Measurements from ENCODE around the gene FAM53A.

The FAM53A gene

DNA sequence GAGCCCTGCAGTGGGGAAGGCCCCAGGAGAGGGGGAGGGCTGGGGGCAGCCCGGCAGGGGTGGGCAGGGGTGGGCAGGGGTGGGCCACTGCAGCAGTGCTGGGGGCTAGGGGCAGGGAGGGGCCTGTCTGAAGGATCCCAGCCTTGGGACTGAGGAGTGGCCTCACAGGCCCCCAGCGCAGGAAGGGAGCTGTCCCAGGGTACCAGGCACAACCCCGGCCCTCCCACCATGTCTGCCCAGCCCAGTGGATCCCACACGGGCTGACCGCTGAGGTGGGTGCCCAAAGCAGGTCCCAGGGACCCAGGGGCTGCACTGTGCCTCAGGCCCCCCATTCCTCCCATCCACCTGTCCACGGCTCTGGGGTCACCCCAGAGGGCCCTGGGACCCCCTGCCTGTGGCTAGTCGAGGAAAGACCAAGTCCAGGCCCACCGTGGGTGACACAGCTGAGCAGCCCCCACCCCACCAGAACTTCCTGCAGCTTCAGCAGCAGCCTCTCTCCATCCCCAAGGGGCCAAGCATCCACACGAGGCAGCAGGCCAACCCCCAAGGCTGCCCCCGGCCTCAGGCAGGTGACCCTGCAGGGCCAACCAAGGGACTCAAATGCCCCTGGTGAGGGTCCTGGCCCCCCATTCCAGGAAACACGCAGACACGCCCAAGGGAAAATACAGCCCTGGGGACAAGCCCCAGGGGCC is 46.4 kb downstream of the FAM53A start:
- DNase-seq, result no peak

DNA sequence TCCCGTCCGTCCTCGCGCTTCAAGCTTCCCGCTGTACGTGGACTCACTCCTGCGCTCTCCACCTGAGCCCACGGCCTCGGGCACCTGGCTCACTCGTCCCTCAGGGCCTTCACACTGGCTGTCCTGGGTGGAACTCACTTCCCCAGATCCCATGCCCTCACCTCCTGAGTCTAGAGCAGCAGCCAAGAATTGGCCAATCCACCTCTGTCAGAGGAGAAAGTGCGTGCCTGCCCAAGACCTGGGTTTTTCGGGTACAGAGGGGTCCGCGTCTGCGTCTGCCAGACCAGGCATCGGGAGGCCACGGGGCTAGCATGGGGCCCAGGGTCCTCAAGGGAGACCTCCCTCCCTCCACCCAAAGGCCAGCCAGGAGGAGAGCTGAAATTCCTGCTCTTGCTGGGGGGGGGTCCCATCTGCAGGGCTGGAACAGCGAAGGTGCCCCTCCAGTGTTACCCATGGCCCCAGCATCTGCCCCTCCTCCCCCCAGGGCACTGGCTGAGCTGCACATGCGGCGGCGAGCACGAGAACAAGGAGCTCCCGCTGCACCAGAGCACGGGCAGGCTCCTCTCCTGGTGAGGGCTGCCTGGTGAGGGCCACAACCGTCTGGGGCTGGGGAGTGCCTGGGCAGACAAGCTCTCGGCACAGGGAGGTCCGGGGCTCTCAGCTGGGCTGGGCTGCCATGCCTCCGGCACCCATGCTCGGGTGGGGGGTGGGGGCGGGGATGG is 47.5 kb downstream of the FAM53A start:
- no peak for DNase-seq

DNA sequence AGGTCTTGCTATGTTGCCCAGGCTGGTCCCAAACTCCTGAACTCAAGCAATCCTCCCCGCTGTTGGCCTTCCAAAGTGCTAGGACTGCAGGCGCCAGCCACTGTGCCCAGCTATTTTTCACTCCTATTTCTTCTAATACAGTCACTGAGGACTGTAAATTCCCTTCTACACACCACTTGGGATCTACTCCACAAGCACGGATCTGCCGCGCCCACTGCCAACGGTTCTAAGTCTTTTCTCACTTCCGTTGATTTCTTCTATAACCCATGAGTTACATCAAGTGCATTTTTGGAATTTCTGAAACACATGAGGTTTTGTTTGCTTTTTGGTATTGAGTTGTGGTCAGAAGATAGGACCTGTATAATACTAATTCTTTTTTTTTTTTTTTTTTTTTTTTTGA is 48.6 kb downstream of the FAM53A start:
- DNase-seq, result no peak

DNA sequence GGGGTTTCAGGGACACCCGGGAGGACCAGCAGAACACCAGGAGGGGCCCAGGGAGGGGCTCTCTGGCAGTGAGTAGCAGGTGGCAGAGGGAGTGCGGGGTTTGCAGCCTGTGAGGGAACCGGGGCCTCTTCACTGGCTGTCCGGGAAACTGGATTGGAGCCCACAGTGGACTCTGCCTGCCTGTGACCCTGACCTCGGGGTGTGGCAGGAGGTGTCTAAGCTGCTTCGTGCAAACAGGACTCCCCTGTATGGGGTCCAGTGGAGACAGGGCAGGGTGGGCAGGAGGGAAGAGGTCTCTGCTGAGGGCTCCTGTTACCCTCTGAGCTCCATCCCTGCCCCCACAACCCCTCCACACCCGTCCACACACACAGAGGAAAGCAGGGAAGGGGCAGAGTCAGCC is 50.1 kb downstream of the FAM53A start:
- no peak for DNase-seq

DNA sequence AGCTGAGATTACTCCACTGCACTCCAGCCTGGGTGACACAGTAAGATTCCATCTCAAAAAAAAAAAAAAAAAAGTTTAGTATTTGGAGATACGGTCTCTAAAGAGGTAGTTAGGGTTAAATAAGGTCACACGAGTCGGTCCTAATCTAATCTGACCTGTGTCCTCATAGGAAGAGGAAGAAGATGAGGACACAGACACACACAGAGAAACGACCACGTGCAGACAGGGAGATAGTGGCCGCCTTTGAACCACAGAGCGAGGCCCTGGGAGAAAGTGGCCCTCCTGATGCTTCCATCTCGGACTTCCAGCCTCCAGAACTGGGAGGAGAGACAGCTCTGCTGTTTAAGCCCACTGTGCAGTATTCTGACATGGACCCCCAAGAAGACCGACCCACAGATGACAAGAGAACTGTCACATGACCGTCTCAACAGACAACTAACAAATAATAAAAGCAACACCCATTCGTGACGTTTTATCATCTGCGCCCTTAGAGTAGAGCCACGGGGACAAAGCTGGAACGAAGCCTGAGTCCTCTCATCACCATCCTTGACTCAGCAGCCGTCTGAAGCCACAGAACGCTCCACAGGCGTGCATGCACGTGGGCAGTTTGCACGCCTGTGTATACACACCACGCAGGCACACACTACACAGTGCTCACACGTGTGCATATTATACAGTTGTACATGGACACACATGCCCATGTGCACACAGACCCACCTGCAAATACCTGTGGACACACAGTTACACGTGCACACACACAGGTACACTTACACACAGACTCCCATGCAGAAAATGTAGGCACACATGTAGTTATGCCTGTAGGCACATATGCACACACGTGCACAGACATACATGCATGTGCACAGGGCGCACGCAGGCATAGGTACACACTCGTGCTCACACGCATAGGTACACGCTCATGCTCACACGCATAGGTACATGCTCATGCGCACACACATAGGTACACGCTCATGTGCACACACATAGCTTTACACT is 51.7 kb downstream of the FAM53A start:
- no peak for DNase-seq

DNA sequence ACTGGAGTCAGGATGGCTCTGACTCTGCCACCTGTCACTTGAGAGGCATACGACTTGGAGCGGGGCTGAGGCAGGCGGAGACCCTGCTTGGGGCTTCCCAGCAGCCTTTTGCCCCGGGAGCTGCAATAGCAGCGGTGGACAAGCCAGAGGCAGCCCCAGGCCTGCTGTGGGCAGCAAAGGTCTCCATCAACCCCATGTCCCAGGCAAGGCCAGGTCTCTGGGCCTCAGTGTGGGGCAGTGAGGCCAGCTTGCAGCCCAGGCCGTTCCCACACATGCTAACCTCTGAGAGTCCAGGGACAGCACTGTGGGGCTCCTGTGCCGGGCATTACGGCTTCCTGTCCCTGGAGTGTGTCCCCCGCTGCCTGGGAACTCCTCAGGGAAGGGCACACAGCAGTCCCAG is 53.0 kb downstream of the FAM53A start:
- no peak for DNase-seq

DNA sequence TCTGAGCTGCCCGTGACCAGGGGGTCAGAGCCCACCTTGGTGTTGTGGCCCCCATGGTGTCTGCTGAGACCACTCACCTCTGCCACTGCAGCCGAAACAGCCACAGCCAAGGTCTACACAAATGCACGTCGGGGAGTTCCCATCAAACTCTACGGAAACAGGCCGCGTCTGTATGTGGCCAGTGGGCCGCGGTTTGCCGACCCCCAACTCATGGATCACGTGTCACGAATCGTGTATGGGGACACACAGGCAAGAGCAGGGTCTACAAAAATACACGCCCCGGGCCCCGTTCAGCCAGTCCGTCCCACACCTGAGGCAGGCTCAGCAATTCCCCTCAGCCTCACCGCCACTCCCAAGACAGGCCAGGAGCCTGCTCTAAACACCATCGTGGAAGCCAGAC is 53.8 kb downstream of the FAM53A start:
- DNase-seq, result no peak

DNA sequence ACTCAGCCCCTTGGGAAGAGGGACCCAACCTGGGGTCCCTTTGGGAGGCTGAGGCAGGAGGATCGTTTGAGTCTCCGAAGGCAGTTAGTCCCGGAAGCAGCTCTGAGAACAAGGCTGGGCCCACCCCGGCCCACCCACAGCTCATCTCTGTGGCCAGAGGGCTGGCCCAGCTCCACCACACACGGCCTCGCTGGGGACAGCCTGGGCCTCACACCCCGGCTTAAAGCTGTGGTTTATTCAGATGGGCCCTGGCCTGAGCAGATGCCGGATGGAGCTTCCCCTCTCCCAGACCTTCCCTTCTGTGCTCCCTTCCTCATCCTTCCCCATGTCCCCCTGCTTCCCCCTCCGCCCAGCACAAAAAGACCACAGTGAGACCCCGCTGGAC is 54.4 kb downstream of the FAM53A start:
- no peak for DNase-seq

DNA sequence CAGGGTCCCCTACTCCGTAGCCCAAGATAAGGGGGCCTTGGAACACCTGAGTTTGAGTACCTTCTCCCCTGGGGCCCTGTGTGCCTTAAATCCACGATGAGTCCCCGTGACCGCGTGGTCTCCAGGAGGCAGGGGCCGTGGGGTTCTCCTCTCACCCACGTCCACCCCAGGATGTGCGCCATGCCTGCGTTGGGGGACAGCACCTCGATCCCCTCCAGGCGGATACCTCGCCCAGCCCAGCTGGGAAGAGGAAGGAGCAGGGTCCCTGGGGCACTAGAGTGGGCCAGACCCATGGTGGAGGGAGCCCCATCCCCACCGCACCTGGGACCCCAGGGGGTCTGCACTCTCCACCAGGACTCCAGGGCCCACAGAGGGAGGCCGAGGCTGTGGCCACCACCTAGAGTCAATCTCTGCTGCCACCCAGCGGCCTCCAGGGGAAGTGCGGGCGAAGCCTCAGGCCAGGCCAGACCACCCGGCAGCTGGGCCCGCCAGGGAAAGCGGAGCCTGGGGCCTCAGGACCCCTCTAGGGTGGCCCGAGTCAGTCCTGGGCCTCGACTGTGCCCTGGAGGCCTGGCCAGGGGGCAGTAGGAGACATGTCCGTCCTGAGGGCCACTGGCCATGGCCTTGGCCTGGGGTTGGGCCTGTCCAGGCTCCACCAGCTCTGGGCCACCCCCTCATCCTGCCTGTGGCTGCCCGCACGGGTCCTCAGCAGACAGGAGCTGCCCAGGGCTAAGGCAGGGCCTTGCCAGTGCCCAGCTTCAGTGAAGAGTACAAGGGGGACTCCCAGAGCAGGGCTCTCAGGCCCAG is 55.0 kb downstream of the FAM53A start:
- DNase-seq, result peak; percentile 97

DNA sequence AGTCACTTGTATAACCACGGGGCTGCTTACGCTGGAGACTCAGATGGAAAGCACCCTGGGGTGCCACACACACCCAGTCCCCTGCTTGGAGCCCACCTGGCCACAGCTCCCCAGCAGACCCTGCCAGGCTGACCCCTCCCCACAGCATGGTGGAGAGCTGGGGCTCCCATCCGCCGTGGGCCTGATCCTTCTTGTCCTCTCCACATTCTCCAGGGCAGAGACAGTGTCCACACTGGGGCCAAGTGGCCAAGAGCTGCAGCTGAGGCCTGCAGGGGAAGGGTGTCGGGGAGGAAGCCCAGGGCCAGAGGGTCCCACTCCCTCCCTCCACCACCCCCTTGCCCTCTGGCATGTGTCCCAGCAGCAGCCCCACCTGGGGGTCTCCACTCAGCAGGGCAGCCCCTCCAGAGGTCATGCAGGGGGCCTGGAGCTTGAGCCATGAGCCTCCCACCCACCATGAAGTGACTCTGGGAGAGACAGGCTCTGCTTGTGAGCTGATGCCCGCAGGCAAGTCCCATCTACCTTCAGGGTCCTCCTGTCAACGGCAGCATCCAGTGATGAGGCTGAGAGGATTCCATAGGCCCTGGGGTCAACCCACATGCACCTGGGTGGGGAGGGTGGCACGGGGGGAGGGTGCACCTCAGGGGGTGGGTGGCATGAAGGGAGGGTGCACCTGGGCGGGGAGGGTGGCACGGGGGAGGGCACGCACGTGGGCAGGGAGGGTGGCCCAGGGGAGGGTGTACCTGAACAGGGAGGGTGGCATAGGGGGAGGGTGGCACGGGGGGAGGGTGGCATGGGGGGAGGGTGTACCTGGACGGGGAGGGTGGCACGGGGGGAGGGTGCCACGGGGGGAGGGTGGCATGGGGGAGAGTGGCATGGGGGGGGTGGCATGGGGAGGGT is 56.4 kb downstream of the FAM53A start:
- DNase-seq, result no peak

DNA sequence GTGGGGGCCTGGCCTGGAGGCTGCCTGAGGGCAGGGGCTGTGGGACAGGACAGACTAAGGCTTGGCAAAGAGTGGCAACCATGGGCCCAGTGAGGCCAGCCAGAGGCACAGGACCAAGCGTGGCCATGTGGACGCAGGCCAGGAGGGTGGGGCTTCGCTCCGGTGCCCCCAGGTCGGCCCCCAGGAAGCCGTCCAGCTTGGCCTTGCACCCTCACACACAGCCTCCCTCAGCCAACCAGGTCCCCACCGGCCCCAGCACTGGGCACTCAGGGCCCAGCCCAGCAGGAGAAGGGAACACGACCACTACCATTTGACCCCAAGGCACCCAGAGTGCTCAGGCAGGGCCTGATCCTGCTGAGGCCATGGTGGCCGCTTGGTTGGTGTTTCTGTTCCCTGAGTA is 57.2 kb downstream of the FAM53A start:
- DNase-seq, result no peak

DNA sequence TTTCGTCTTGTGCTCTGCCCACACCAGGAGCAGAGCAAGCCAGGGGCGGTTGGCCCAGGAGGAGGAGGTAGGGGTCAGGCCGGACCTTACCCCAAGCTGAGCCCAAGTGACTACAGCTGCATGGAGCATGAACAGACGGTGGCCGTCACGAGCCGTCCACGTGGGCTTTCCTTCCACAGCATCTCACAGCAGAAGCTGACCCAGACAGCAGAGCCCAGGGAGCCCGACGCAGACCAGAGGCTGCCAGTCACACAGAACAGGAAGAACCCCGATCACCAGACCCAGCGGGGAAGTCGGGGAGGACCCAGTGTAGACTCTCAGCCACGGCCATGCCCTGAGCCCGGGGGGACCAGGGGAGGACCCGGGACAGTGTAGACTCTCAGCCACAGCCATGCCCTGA is 58.0 kb downstream of the FAM53A start:
- no peak for DNase-seq

DNA sequence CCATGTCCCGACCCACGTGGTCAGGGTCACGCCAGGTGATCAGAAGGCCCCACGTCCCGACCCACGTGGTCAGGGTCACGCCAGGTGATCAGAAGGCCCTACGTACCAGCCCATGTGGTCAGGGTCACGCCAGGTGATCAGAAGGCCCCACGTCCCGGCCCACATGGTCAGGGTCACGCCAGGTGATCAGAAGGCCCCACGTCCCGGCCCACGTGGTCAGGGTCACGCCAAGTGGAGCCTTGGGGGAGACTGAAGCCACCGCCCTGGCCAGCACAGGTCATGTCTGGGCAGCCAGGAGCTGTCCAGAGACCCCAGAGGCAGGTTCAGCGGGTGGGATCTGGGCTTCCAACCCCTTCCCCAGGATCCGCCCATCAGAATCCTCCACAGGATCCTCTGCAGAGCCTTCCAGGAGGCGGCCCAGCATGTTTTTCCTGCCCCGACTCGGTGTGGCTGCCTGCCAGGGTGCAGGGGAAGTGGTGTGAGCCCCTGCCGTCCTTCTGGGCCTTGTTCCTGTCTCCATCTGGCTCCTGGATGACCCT is 58.4 kb downstream of the FAM53A start:
- no peak for DNase-seq

DNA sequence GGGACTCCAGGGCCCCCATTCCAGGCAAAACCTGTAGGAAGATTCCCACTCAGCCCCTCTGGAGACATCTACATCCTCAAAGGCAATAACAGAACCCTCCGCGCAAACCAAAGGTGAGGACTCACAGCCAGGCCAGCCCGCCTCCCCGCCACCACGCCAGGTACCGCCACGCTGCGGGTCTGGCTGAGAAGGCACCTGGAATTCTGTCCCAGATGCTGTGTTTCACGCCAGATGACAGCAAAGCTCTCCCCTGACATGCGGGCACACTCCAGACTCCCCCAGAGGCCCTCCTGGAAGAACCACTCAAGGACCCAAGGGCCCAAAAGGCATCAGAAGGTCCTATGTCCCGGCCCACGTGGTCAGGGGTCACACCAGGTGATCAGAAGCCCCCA is 59.6 kb downstream of the FAM53A start:
- DNase-seq, result no peak

DNA sequence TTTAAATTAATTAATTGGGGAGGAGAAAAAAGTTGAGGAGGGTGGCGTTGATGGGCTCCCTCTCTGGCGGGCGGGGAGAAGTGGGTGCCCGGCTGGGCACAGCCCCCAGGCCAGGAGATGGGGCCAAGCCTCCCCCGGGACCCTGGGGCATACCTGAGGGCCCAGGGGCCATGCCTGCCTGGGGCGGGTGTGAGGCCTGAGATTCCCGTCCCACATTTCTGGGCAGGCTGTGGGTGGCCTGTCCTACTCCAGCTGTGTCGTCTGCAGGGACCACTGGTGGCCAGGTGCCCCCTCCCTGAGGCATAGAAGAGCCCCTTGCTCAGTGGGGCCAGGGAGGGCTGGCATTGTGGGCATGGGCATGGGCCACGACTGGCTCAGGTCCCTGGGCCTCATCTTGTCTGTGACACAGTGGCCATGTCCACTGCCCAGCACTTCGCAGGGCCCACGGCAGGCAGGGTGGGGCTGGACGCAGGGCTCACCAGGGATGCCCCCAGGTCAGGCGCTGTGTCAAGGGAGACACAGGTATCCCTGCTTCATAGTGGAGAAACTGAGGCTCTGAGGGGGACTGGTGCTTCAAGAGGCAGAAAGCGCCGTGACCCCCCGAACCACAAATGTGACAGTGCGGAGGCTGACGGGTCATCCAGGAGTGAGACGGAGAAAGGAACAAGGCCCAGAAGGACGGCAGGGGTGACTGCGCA is 60.1 kb downstream of the FAM53A start:
- DNase-seq, result no peak

DNA sequence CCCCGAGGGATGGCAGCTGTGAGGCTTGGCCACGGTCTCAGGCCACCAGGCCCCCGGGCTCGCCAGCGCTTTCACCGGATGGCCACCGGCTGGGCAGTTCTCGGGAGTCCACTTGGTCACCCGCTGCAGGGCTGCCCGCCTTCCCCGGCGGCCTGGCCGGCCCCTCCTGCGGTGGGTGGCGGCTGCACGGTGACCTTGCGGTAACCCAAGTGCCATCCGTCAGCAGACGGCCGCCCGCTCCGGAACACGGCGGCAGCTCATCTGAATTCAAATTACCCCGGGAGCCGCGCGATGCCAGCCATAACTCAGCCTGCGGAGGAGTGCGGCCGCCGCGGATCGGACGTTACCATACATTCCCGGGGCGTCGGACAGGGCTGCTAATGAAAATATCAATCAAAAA is 60.7 kb downstream of the FAM53A start:
- DNase-seq, result no peak

DNA sequence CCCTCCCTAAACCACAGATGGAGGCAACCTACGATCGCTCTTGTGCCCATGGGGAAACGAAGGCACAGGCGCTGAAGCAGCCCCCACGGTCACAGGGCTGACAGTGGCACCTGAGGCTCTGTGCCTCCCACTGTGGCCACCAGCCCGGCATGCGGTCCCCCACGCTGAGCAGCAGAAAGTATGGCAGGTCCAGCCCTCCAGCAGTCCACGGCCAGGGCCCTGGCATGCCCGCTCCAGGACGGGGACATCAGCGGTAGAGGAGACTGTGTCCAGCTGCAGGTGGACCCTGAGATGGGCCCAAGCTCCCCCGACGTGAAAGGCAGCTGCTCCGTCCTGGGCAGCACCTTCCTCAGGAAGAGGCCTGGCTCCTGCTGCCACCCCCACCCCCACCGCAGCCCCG is 61.2 kb downstream of the FAM53A start:
- no peak for DNase-seq

DNA sequence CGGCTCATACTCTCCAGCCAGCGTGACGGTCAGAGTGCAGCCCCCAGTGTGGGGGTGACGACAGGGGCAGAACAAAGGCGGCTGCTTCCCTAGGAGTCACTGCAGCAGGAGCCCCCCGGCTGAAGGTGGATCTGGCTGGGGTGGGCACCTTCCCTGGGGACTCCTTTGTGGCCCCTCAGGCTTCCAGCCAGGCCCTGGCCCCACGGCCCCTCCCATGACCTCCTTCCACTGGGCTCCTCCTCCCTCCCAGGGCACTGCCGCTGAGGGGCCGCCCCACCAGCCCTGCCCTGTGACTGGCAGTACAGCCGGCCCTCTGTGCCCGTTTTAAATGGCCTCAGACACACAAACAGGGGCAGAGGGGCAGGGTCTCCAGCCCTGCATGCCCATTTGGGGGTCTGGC is 61.9 kb downstream of the FAM53A start:
- DNase-seq, result no peak

DNA sequence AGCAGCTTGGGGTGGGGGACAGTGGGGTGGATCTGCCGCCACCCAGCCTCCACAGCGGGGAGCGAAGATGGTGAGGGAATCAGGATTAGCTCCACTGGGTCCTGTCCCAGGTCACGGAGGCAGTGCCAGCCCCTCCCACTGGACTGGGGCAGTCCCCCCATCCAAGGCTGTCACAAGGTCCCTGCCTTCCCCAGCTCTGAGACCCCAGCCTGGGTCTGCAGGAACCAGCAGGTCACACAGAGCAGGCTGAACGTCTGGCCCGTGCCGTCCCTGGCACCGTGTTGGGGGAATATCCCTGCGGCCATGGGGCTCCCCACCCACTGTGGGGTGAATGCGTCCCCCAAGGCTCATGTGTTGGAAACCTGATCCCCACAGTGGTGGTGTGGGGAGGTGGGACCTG is 62.6 kb downstream of the FAM53A start:
- DNase-seq, result no peak

DNA sequence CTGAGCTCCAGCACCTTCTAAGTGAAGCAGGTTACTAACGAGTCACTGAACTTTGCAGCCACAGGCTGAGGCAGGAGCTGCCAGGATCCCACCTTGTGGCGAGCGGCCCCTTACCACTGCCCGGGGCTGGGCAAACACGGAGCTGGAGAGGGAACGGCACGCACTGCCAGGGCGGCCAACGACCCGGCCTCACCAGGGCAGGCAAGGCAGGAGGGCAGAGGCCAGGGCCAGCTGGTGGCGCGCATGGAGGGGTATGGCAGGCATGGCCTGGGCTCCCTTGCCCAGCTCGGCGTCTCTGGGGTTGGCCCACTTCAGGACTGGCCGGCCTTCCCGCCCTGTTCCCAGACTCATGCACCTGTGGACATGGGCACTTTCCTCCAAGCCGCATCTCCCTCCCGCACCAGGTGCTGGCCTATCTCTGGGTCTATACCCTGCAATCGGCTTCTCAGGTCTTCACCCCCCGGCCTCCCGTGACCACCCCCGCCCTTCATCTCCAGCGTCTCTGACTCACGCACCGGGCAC is 64.9 kb downstream of the FAM53A start:
- DNase-seq, result no peak

DNA sequence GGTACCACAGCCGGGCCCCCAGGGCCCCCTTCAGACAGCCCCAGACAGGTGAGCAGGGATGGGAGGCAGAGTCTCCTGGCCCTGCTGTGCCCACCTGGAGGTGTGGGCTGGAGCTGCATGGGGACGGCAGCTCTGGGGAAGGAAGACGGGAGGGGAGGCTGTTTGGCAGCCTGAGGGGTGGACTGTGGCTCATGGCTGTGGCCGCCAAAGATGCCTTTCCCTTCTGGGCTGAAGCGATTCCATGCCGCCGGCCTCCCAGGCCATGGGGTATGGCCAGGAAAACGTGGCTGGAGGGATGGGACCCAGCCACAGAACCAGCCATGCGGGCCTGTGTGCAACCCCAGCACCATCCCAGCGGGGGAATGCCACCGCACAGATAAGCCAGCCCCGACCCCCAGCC is 65.7 kb downstream of the FAM53A start:
- no peak for DNase-seq
